H1 (cell line): ENCODE data around the gene CCDC73. TPM values are rescaled to one million over a fixed set of nuclear protein-coding genes. Genes with fewer than 3 reads are reported as not detected.

Source experiments
- ASH2L ChIP-seq: fragments of 200-600, 300-600 bp; sonication (generic); IDR thresholded peaks from one replicate; pipeline ENCODE4 v1.7.1; 2017; ENCODE audit warnings: low read length
- BACH1 ChIP-seq: IDR thresholded peaks from 2 replicates; pipeline ENCODE4 v1.6.1; 2012; ENCODE audit warnings: low read length, improper control_type of control experiment
- EGR1 ChIP-seq: IDR thresholded peaks from 2 replicates; pipeline ENCODE4 v1.6.1; 2011; ENCODE audit warnings: low read depth, low read length, borderline replicate concordance
- EZH2 ChIP-seq: fragments of 200-600 bp; sonication (generic); IDR thresholded peaks from 2 replicates; pipeline ENCODE4 v1.7.1; 2012; ENCODE audit warnings: low read depth, mild to moderate bottlenecking, moderate library complexity, low read length, inconsistent platforms; ENCODE audit not compliant: severe bottlenecking
- HDAC6 ChIP-seq: IDR thresholded peaks from one replicate; pipeline ENCODE4 v1.7.1; 2012; ENCODE audit warnings: low read depth, mild to moderate bottlenecking, inconsistent platforms, low read length, moderate library complexity
- RNF2 ChIP-seq: fragments of 200-900, 300-1000 bp; sonication (generic); IDR thresholded peaks from 2 replicates; pipeline ENCODE4 v1.7.1; 2016; ENCODE audit warnings: borderline replicate concordance, low read depth, mild to moderate bottlenecking, antibody characterized with exemption, low read length; ENCODE audit not compliant: poor library complexity, severe bottlenecking; ENCODE audit errors: missing control alignments
- polyA plus RNA-seq, 7 experiments: library from polyadenylated mRNA; depleted of rRNA in 3 of 7; stranded (reverse) in 5 of 7; unstranded in 2 of 7; fragments of >200 nt in 5 of 7; fragments of 200-250 nt in 2 of 7; gene quantifications; 1 replicate in 5 of 7; 2 replicates in 1 of 7; 4 replicates in 1 of 7; pipeline versions ENCODE4 v1.2.1 to v1.2.3, GENCODE V29; 2011 to 2013; ENCODE audit warnings: missing spikeins in 2 of 7, mixed read lengths in 2 of 7
- total RNA-seq: library from RNA; stranded (reverse); fragmentation: NEBNext Ultra II Directional; extraction: Animal tissue kit (Norgen Biotek cat#: 25700); gene quantifications from 2 replicates; pipeline ENCODE4 v1.2.1, GENCODE V29; 2021
- TF ChIP-seq, protein P1 (sequence below): fragments of 300-600 bp; sonication (generic); IDR thresholded peaks from 2 replicates; pipeline ENCODE4 v1.7.1; 2012; ENCODE audit warnings: low read length, moderate library complexity, mild to moderate bottlenecking, inconsistent platforms; ENCODE audit not compliant: insufficient replicate concordance

Gene CCDC73
- total and polyA plus RNA-seq, 2 of the 8 experiments (the other 6 are each of a cell fraction or from before 2014, with no cell fraction given), result not detected

DNA sequence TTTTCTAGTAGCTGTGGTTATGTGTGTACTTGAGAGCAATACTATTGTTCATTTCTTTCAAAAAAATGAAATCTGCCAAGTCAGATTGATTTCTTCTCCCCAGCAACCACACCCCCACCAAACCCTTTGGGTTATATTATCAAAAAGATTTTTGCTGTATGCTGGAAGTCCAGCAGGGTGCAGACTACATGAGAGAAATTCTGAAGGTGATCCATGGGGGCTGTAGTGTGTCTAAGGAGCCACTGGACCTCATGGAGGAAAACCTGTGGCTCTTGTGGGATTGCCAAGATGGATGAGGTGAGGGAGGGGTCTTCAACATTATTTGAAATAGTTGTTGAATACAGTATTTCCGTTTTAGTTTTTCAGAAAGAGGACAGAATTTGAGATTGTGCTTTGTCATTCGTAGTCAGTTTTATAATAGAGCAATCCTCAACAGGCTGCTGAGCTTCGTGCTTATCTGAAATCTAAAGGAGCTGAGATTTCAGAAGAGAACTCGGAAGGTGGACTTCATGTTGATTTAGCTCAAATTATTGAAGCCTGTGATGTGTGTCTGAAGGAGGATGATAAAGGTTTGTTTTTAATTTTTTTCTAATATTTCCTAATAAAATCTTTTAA, 207.8 kb downstream of the CCDC73 start (continued):
- TF ChIP-seq, protein P1, sequence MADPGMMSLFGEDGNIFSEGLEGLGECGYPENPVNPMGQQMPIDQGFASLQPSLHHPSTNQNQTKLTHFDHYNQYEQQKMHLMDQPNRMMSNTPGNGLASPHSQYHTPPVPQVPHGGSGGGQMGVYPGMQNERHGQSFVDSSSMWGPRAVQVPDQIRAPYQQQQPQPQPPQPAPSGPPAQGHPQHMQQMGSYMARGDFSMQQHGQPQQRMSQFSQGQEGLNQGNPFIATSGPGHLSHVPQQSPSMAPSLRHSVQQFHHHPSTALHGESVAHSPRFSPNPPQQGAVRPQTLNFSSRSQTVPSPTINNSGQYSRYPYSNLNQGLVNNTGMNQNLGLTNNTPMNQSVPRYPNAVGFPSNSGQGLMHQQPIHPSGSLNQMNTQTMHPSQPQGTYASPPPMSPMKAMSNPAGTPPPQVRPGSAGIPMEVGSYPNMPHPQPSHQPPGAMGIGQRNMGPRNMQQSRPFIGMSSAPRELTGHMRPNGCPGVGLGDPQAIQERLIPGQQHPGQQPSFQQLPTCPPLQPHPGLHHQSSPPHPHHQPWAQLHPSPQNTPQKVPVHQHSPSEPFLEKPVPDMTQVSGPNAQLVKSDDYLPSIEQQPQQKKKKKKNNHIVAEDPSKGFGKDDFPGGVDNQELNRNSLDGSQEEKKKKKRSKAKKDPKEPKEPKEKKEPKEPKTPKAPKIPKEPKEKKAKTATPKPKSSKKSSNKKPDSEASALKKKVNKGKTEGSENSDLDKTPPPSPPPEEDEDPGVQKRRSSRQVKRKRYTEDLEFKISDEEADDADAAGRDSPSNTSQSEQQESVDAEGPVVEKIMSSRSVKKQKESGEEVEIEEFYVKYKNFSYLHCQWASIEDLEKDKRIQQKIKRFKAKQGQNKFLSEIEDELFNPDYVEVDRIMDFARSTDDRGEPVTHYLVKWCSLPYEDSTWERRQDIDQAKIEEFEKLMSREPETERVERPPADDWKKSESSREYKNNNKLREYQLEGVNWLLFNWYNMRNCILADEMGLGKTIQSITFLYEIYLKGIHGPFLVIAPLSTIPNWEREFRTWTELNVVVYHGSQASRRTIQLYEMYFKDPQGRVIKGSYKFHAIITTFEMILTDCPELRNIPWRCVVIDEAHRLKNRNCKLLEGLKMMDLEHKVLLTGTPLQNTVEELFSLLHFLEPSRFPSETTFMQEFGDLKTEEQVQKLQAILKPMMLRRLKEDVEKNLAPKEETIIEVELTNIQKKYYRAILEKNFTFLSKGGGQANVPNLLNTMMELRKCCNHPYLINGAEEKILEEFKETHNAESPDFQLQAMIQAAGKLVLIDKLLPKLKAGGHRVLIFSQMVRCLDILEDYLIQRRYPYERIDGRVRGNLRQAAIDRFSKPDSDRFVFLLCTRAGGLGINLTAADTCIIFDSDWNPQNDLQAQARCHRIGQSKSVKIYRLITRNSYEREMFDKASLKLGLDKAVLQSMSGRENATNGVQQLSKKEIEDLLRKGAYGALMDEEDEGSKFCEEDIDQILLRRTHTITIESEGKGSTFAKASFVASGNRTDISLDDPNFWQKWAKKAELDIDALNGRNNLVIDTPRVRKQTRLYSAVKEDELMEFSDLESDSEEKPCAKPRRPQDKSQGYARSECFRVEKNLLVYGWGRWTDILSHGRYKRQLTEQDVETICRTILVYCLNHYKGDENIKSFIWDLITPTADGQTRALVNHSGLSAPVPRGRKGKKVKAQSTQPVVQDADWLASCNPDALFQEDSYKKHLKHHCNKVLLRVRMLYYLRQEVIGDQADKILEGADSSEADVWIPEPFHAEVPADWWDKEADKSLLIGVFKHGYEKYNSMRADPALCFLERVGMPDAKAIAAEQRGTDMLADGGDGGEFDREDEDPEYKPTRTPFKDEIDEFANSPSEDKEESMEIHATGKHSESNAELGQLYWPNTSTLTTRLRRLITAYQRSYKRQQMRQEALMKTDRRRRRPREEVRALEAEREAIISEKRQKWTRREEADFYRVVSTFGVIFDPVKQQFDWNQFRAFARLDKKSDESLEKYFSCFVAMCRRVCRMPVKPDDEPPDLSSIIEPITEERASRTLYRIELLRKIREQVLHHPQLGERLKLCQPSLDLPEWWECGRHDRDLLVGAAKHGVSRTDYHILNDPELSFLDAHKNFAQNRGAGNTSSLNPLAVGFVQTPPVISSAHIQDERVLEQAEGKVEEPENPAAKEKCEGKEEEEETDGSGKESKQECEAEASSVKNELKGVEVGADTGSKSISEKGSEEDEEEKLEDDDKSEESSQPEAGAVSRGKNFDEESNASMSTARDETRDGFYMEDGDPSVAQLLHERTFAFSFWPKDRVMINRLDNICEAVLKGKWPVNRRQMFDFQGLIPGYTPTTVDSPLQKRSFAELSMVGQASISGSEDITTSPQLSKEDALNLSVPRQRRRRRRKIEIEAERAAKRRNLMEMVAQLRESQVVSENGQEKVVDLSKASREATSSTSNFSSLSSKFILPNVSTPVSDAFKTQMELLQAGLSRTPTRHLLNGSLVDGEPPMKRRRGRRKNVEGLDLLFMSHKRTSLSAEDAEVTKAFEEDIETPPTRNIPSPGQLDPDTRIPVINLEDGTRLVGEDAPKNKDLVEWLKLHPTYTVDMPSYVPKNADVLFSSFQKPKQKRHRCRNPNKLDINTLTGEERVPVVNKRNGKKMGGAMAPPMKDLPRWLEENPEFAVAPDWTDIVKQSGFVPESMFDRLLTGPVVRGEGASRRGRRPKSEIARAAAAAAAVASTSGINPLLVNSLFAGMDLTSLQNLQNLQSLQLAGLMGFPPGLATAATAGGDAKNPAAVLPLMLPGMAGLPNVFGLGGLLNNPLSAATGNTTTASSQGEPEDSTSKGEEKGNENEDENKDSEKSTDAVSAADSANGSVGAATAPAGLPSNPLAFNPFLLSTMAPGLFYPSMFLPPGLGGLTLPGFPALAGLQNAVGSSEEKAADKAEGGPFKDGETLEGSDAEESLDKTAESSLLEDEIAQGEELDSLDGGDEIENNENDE, result no peak
- TF ChIP-seq HDAC6 (no peak), EGR1 (no peak), ASH2L (no peak), BACH1 (no peak), EZH2 (no peak), RNF2 (no peak)
